Measurements from ENCODE around the gene MBNL1. TPM values are rescaled to one million over a fixed set of nuclear protein-coding genes. Genes with fewer than 3 reads are reported as not detected.
A peak's percentile ranks its signal among the peaks of the same experiment; 100 is the strongest.

Gene MBNL1
- total and polyA plus RNA-seq, 2 of the 13 experiments (the other 11 are each of a cell fraction or from before 2014, with no cell fraction given): 27.1 to 55.4 TPM

DNA sequence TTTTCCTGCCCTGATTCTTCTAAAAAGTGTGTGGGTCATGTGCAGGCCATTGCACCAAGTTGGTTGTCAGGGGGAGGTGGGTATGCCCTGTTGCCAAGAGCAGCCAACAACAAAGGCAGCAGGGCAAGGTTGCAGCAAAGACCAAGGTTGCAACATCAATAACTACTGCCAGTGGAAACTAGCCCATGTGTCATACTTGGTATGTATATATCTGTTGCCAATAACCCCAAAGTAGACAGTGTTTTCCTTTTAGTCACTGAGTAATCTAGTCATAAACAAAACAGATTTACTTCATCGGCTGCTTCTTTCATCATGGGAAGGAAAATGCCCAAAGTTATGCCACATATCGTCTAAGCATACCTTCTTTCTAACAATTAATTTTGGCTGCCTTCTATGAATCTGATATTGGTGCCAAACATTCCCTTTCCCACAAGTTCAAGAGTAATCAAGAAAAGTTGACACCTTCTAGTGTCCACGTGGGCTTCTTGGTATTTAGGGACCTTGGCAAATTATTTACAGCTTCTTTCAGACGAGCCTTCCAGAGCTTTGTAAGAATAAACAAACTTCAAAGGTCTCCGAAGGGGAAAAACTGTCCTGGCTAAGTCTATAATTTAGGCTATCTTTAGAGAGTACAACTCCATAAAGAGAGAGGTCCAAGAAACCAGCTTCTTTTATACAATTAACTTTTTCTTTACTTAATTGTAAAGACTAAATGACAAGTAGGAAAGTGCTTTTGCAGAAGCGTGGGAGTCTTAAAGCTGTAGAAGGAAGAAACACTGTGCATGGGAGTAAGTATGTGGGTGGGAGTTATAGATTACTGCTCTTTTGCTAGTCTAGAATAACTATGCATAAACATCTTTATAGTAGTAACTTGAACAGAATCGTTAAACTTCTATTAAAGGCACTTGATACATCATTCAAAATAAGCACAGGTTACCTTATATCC, 10.0 kb upstream of the MBNL1 start (continued):
- TF ChIP-seq, protein P1, sequence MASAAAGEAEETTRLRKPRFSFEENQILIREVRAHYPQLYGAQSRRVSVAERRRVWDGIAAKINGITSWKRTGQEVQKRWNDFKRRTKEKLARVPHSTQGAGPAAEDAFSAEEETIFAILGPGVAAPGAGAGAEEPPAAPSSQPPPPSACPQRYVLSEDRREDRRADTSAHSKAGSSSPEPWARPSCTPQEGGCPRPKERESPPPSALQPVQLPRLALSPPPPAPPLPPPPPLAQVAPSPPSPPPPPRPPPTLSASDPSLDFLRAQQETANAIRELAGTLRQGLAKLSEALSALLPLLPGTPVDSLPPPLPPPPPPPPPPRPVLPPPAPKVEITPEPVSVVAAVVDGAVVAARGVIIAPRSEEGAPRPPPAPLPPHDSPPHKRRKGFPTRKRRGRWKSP (CRISPR knock-in tag; IDR thresholded peaks at IDR 0.05): 0 out of 2 replicates have a peak, but pooled peaks have one; percentile 42
- no peak for TF ChIP-seq ZNF563 (CRISPR knock-in tag; IDR thresholded peaks at IDR 0.05)
- peak; percentile 89 for TF ChIP-seq BCL6 (CRISPR knock-in tag; IDR thresholded peaks at IDR 0.05)
- TF ChIP-seq TBP (CRISPR knock-in tag; IDR thresholded peaks at IDR 0.05): no peak
- TF ChIP-seq ISL2 (CRISPR knock-in tag; IDR thresholded peaks at IDR 0.05): no peak
- no peak for TF ChIP-seq SNAPC2 (CRISPR knock-in tag; IDR thresholded peaks at IDR 0.05)
- no peak for TF ChIP-seq ZNF124 (CRISPR knock-in tag; IDR thresholded peaks at IDR 0.05)
- peak; percentile 75 for TF ChIP-seq MED1 (CRISPR knock-in tag; IDR thresholded peaks at IDR 0.05)
- TF ChIP-seq NRL (CRISPR knock-in tag; IDR thresholded peaks at IDR 0.05; ENCODE audit: borderline replicate concordance): no peak
- TF ChIP-seq MBNL3 (CRISPR knock-in tag; conservative IDR thresholded peaks at IDR 0.05): no peak
- no peak for TF ChIP-seq XRCC5 (optimal IDR thresholded peaks at IDR 0.05; ENCODE audit: low read length)
- no peak for TF ChIP-seq SATB2 (CRISPR knock-in tag; IDR thresholded peaks at IDR 0.05)
- TF ChIP-seq SETDB1 (CRISPR knock-in tag; IDR thresholded peaks at IDR 0.05; ENCODE audit: borderline replicate concordance): no peak
- peak; percentile 66; the same call in 1 of the 2 replicates for TF ChIP-seq MIER3 (CRISPR knock-in tag; IDR thresholded peaks at IDR 0.05; ENCODE audit: borderline replicate concordance)
- TF ChIP-seq, protein P2, sequence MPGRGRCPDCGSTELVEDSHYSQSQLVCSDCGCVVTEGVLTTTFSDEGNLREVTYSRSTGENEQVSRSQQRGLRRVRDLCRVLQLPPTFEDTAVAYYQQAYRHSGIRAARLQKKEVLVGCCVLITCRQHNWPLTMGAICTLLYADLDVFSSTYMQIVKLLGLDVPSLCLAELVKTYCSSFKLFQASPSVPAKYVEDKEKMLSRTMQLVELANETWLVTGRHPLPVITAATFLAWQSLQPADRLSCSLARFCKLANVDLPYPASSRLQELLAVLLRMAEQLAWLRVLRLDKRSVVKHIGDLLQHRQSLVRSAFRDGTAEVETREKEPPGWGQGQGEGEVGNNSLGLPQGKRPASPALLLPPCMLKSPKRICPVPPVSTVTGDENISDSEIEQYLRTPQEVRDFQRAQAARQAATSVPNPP (CRISPR knock-in tag; IDR thresholded peaks at IDR 0.05): no peak
- TF ChIP-seq MAFK (conservative IDR thresholded peaks at IDR 0.05 in 1 of 2, IDR thresholded peaks at IDR 0.05 in 1 of 2; ENCODE audit: low read length in 2 of 2): no peak
- TF ChIP-seq SMYD3 (CRISPR knock-in tag; IDR thresholded peaks at IDR 0.05): no peak
- TF ChIP-seq POLR2G (IDR thresholded peaks at IDR 0.05; ENCODE audit: low read depth, low read length): no peak
- TF ChIP-seq ZFP90 (CRISPR knock-in tag; IDR thresholded peaks at IDR 0.05; ENCODE audit: borderline replicate concordance): no peak
- 0 out of 2 replicates have a peak, but pooled peaks have one; percentile 15 for TF ChIP-seq DNMT3B (CRISPR knock-in tag; conservative IDR thresholded peaks at IDR 0.05)
- no peak for TF ChIP-seq NR2F2 (IDR thresholded peaks at IDR 0.05; ENCODE audit: borderline replicate concordance, low read depth)
- peak; percentile 80 to 98 for TF ChIP-seq EP300 (IDR thresholded peaks at IDR 0.05; ENCODE audit: low read depth in 2 of 2, low read length in 2 of 2)
- TF ChIP-seq EP300 (CRISPR knock-in tag; IDR thresholded peaks at IDR 0.05; ENCODE audit: borderline replicate concordance): peak; percentile 56; the same call in 1 of the 2 replicates
- no peak for TF ChIP-seq ZNF350 (CRISPR knock-in tag; IDR thresholded peaks at IDR 0.05; ENCODE audit: borderline replicate concordance, low read depth)
- TF ChIP-seq RFX1 (IDR thresholded peaks at IDR 0.05): peak; percentile 95
- TF ChIP-seq ZNF501 (CRISPR knock-in tag; IDR thresholded peaks at IDR 0.05): no peak
- TF ChIP-seq BRCA1 (CRISPR knock-in tag; IDR thresholded peaks at IDR 0.05): no peak
- TF ChIP-seq SRF (IDR thresholded peaks at IDR 0.05; ENCODE audit: low read depth, low read length): no peak
- no peak for TF ChIP-seq CCDC6 (CRISPR knock-in tag; IDR thresholded peaks at IDR 0.05)
- TF ChIP-seq EZH2 (conservative IDR thresholded peaks at IDR 0.05; ENCODE audit: low read depth, low read length): no peak
- TF ChIP-seq MAFG (CRISPR knock-in tag; IDR thresholded peaks at IDR 0.05): no peak
